OCI-LY1 (cell line): ENCODE results near the gene MFNG.

Source experiments
- CTCF ChIP-seq: fragments of 200-600 bp; sonication (generic), shearing (Covaris generic); IDR thresholded peaks from 2 replicates; pipeline ENCODE4 v1.5.1; 2017; ENCODE audit warnings: mild to moderate bottlenecking, antibody characterized with exemption, low read length, moderate library complexity, mixed read lengths
- EZH2 ChIP-seq: fragments of 200-600 bp; sonication (generic), shearing (Covaris generic); IDR thresholded peaks from 2 replicates; pipeline ENCODE4 v1.8.0; 2017; ENCODE audit warnings: borderline replicate concordance, mixed run types, mild to moderate bottlenecking, antibody characterized with exemption, low read length, moderate library complexity, mixed read lengths

DNA sequence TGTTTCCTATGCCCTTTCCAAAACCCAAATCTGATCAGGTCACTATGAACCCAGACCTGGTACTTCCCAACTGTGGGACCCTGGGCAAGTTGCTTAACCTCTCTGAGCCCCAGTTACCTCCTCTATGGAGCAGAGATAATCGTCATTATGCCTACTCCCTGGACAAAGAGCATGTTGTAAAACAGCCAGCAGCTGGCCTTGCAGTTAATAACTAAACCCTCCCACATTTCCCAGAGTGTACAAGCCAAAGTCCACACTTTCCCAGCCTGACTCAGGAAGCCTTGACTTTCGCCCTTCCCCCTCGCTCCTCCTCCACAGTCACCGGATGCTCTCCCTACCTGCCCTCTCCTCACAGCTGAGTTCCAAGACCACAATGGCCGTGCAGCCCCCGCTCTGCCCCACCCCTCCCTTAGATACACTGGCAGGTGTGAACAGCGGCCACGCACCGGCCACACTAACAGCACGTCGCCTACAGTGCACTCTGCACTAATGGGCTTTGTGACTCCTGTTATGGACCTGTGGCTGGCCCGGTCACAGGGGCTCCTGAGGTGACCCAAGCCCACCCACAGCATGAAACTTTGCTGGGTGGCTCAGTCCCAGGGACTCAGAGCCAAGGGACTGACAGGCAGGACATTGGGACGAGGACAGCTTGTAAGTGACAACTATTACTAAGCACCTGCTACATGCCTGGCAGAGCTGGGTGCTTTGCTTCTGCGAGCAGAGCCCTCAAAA is 15.6 kb upstream of the MFNG start:
- no peak for TF ChIP-seq CTCF
- no peak for TF ChIP-seq EZH2
